Vagina (tissue), 2 donors: Measurements from ENCODE around the gene MRPL55. TPM values are rescaled to one million over a fixed set of nuclear protein-coding genes. Genes with fewer than 3 reads are reported as not detected.

Experiments
- DNase-seq, 2 donors: peaks; one replicate each; pipeline ENCODE4 v3.0.0-alpha.2; 2017; ENCODE audit errors: extremely low spot score in 2 of 2
- H3K27ac ChIP-seq: fragments of 200-600 bp; sonication (generic); one replicate; pipeline ENCODE4 v1.5.1; 2019
- H3K27me3 ChIP-seq: fragments of 200-600 bp; sonication (generic); one replicate; pipeline ENCODE4 v1.5.1; 2019
- H3K36me3 ChIP-seq, 2 donors: fragments of 200-600 bp; sonication (generic); one replicate each; pipeline ENCODE4 v1.5.1; 2017 to 2019
- H3K4me1 ChIP-seq: fragments of 200-600 bp; sonication (generic); one replicate; pipeline ENCODE4 v1.5.1; 2019
- H3K4me3 ChIP-seq, 2 donors: fragments of 200-600 bp; sonication (generic); 1 replicate in 1 of 2; 2 replicates in 1 of 2; pipeline ENCODE4 v1.5.1; 2016 to 2019
- H3K9me3 ChIP-seq: fragments of 200-600 bp; sonication (generic); one replicate; pipeline ENCODE4 v1.5.1; 2019
- CTCF ChIP-seq, 3 experiments: fragments of 450-650 bp in 2 of 3; fragments of 200-600 bp in 1 of 3; sonication (generic) in 1 of 3; IDR thresholded peaks; one replicate each; pipeline ENCODE4 v1.5.1; 2017 to 2019; ENCODE audit warnings: antibody characterized with exemption in 3 of 3, mild to moderate bottlenecking in 2 of 3, moderate library complexity in 2 of 3
- POLR2A ChIP-seq, 2 donors: fragments of 450-650 bp; IDR thresholded peaks; one replicate each; pipeline ENCODE4 v1.6.1; 2017; ENCODE audit warnings: antibody characterized with exemption in 2 of 2, mild to moderate bottlenecking in 2 of 2, moderate library complexity in 2 of 2
- POLR2AphosphoS5 ChIP-seq, 2 donors: sonication (generic); formaldehyde crosslinking; IDR thresholded peaks; one replicate each; pipeline ENCODE4 v1.9.0; 2017; ENCODE audit warnings: antibody characterized with exemption in 2 of 2, mild to moderate bottlenecking in 2 of 2, low read depth in 1 of 2; ENCODE audit not compliant: insufficient read depth in 1 of 2
- intact Hi-C: fragments of 100-400 bp; cut with DNase I; formaldehyde crosslinking; loops from one replicate; pipeline ENCODE4 v1.15.1; 2023
- total RNA-seq: library from RNA; depleted of rRNA; stranded (reverse); fragments of >200 nt; gene quantifications from one replicate; pipeline ENCODE4 v1.2.3, GENCODE V29; 2016

The MRPL55 gene
- total RNA-seq, 1 donor from 2014 or later, result 73.7 TPM

- intact Hi-C loops, result loop anchor here (10.0 kb wide), 2 partner anchors 85 to 345 kb away; partner anchors contain the start of genes IBA57, JMJD4 and SNAP47
Measured at GRCh38 chr1:228079601-228080263, 29.4 kb downstream of the MRPL55 start.

GRCh38 chr1:228079013-228079412 is 30.1 kb downstream of the MRPL55 start:
- no peaks in the 10 kb centered on the region for H3K36me3 ChIP-seq
- H3K27ac ChIP-seq, result no peak overlapping the region
- no peaks in the 10 kb centered on the region for H3K27me3 ChIP-seq
- no peak for TF ChIP-seq POLR2A (IDR thresholded peaks at IDR 0.05)
- TF ChIP-seq POLR2AphosphoS5 (IDR thresholded peaks at IDR 0.05; ENCODE audit: insufficient read depth in 1 of 2, low read depth in 1 of 2), result no peak
- TF ChIP-seq CTCF (IDR thresholded peaks at IDR 0.05), result no peak
- DNase-seq, result no peak
- H3K4me3 ChIP-seq, result no peak overlapping the region
- H3K9me3 ChIP-seq, result no peaks in the 10 kb centered on the region
- peaks cover 26% of the 10 kb centered on the region for H3K4me1 ChIP-seq
- intact Hi-C loops, result no loop called here

More at GRCh38 chr1:228079601-228080263, 29.4 kb downstream of the MRPL55 start:
- no peaks in the 10 kb centered on the region for H3K9me3 ChIP-seq
- peaks cover 34% of the 10 kb centered on the region for H3K4me1 ChIP-seq
- H3K4me3 ChIP-seq, result no peak overlapping the region
- H3K27me3 ChIP-seq, result no peaks in the 10 kb centered on the region
- no peak overlapping the region for H3K27ac ChIP-seq
- DNase-seq, result no peak
- no peaks in the 10 kb centered on the region for H3K36me3 ChIP-seq
- TF ChIP-seq POLR2A (IDR thresholded peaks at IDR 0.05) (no peak), CTCF (IDR thresholded peaks at IDR 0.05) (no peak), POLR2AphosphoS5 (IDR thresholded peaks at IDR 0.05; ENCODE audit: insufficient read depth in 1 of 2, low read depth in 1 of 2) (no peak)

DNA sequence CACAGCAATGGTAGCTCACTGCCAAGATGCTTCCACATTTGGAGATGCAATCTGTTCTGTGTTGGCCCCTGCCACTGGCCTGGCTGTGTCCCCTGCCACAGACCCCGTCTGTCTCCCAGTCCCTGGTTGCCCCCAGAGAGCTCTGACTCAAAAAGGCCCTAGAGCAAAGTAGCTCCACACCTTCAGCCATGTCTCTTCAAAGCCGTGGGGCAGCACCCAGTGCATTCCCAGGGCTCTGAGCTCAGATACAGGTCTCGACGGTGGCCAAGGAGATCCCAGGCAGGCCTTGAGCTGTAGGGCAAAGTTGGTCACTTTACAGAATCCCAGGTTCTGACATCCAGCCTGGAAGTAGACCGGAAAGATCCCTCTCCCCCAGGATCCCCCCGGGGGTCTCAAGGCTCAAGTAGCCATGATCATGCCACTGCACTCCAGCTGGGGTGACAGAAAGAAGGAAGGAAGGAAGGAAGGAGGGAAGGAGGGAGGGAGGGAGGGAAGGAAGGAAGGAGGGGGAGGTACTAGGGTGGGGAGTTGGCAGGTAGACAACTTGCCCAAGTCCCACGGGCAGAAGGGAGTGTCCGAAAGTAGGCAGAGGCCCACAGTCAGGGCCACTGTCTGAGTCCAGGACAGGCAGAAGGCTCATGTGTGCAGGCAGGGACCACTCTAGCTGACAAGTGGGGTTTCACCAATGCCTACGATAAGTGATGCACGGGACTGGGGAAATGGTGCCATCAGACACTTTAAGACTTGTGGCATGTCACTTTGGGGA is 31.4 kb downstream of the MRPL55 start:
- Histone ChIP-seq H3K27me3 (no peaks in the 10 kb centered on the region), H3K36me3 (no peaks in the 10 kb centered on the region), H3K4me3 (no peak overlapping the region), H3K4me1 (peaks cover 21% of the 10 kb centered on the region), H3K27ac (no peak overlapping the region), H3K9me3 (no peaks in the 10 kb centered on the region)
- TF ChIP-seq CTCF (IDR thresholded peaks at IDR 0.05) (no peak), POLR2AphosphoS5 (IDR thresholded peaks at IDR 0.05; ENCODE audit: insufficient read depth in 1 of 2, low read depth in 1 of 2) (no peak), POLR2A (IDR thresholded peaks at IDR 0.05) (no peak)
- no peak for DNase-seq
- intact Hi-C loops, result no loop called here

DNA sequence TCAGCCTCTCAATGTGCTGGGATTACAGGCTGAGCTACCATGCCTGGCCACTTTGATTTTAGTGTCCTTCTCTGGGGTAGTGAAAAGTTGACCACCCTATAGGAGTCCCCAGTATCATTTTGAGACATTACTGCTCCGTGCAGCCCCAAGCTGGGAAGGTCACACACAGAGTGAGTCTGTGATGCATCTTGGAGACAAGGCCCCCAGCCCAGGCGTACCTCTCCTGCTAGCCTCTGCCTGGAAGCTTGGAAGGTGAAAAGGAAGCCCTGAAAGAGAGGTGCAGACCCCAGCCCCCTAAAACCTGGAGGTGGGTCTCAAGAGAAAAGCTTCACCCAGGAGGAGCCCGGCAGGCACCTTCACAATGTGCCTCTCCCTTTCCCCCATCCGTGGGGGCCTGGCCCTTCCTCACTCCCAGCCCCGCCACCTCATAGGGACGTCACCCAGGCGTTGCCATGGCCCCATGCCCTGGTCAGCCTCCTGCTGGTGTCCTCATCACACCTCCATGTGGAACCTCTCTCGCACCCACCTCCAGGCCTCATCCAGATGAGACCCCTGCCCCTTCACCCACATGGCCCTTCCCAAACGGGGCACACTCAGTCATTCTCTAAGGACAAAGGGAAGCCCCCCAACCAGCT is 32.2 kb downstream of the MRPL55 start:
- no peak for DNase-seq
- Histone ChIP-seq H3K4me1 (peaks cover 21% of the 10 kb centered on the region), H3K36me3 (no peaks in the 10 kb centered on the region), H3K9me3 (no peaks in the 10 kb centered on the region), H3K27me3 (no peaks in the 10 kb centered on the region), H3K27ac (no peak overlapping the region), H3K4me3 (no peak overlapping the region)
- intact Hi-C loops, result no loop called here
- TF ChIP-seq POLR2A (IDR thresholded peaks at IDR 0.05) (no peak), CTCF (IDR thresholded peaks at IDR 0.05) (no peak), POLR2AphosphoS5 (IDR thresholded peaks at IDR 0.05; ENCODE audit: insufficient read depth in 1 of 2, low read depth in 1 of 2) (no peak)
